Tibial artery (tissue), 4 donors: ENCODE results near the gene PLSCR3.

Experiments used
- DNase-seq, 2 donors: peaks; one replicate each; pipeline ENCODE4 v3.0.0-alpha.2; 2019
- H3K27ac ChIP-seq, 2 donors: fragments of 200-600 bp; sonication (generic) in 1 of 2; 1 replicate in 1 of 2; 2 replicates in 1 of 2; pipeline ENCODE4 v1.5.1; 2018 to 2019; ENCODE audit warnings: mild to moderate bottlenecking in 1 of 2
- H3K27me3 ChIP-seq, 2 donors: fragments of 200-600 bp; sonication (generic) in 1 of 2; one replicate each; pipeline versions ENCODE4 v1.5.1 to v1.6.0; 2016 to 2019
- H3K36me3 ChIP-seq, 3 donors: fragments of 200-600 bp; sonication (generic) in 2 of 3; one replicate each; pipeline ENCODE4 v1.5.1; 2016 to 2019; ENCODE audit warnings: mild to moderate bottlenecking in 2 of 3
- H3K4me1 ChIP-seq, 4 donors: fragments of 200-600 bp; sonication (generic) in 2 of 4; 1 replicate in 3 of 4; 2 replicates in 1 of 4; pipeline ENCODE4 v1.5.1; 2016 to 2019
- H3K4me3 ChIP-seq, 2 donors: fragments of 200-600 bp; sonication (generic) in 1 of 2; 1 replicate in 1 of 2; 2 replicates in 1 of 2; pipeline ENCODE4 v1.5.1; 2018 to 2019; ENCODE audit warnings: mild to moderate bottlenecking in 2 of 2
- H3K9me3 ChIP-seq, 3 donors: fragments of 200-600 bp; sonication (generic) in 1 of 3; one replicate each; pipeline ENCODE4 v1.5.1; 2016 to 2019
- CTCF ChIP-seq, 2 experiments: fragments of 200-600 bp in 1 of 2; fragments of 450-650 bp in 1 of 2; IDR thresholded peaks; one replicate each; pipeline ENCODE4 v1.5.1; 2017 to 2019; ENCODE audit warnings: antibody characterized with exemption in 2 of 2, mild to moderate bottlenecking in 1 of 2, moderate library complexity in 1 of 2
- intact Hi-C: fragments of 100-400 bp; cut with DNase I; formaldehyde crosslinking; loops from one replicate; pipeline ENCODE4 v1.15.0; 2023; ENCODE audit warnings: low total_unique reads

Gene PLSCR3

GRCh38 chr17:7429722-7430121 lies 35.4 kb upstream of the PLSCR3 start:
- H3K36me3 ChIP-seq = no peaks in the 10 kb centered on the region
- no peaks in the 10 kb centered on the region for H3K9me3 ChIP-seq
- H3K4me3 ChIP-seq = no peak overlapping the region
- DNase-seq = no peak
- TF ChIP-seq CTCF (IDR thresholded peaks at IDR 0.05) = no peak
- peaks cover 0 to 1% (median under 1%) of the 10 kb centered on the region in 4 donors for H3K4me1 ChIP-seq
- H3K27me3 ChIP-seq = no peaks in the 10 kb centered on the region
- H3K27ac ChIP-seq = no peak overlapping the region
- intact Hi-C loops = no loop called here

- no peaks in the 10 kb centered on the region for H3K27me3 ChIP-seq
- intact Hi-C loops = no loop called here
- no peak for DNase-seq
- TF ChIP-seq CTCF (IDR thresholded peaks at IDR 0.05) = no peak
- no peaks in the 10 kb centered on the region for H3K36me3 ChIP-seq
- no peak within 1 kb of the TSS for H3K27ac ChIP-seq
- no peaks in the 10 kb centered on the region for H3K4me1 ChIP-seq
- no peaks in the 10 kb centered on the region for H3K9me3 ChIP-seq
- no peak within 1 kb of the TSS for H3K4me3 ChIP-seq
Observed at GRCh38 chr17:7428557-7428956, 34.2 kb upstream of the PLSCR3 start, which contains the start of gene SPEM3. SPEM3 (plus strand) TSS chr17:7428857; CDS start chr17:7428903, 46 bp downstream.

GRCh38 chr17:7427549-7427948 lies 33.2 kb upstream of the PLSCR3 start:
- DNase-seq = no peak
- TF ChIP-seq CTCF (IDR thresholded peaks at IDR 0.05) = no peak
- intact Hi-C loops = no loop called here
- Histone ChIP-seq H3K9me3 (no peaks in the 10 kb centered on the region), H3K27ac (no peak overlapping the region), H3K36me3 (no peaks in the 10 kb centered on the region), H3K27me3 (no peaks in the 10 kb centered on the region), H3K4me3 (no peak overlapping the region), H3K4me1 (no peaks in the 10 kb centered on the region)

- Histone ChIP-seq H3K4me1 (no peaks in the 10 kb centered on the region), H3K9me3 (no peaks in the 10 kb centered on the region), H3K27me3 (no peaks in the 10 kb centered on the region), H3K36me3 (no peaks in the 10 kb centered on the region), H3K27ac (no peak overlapping the region), H3K4me3 (no peak overlapping the region)
- intact Hi-C loops = no loop called here
- TF ChIP-seq CTCF (IDR thresholded peaks at IDR 0.05) = no peak
- no peak for DNase-seq
Observed at GRCh38 chr17:7426896-7427489, 32.7 kb upstream of the PLSCR3 start.

- intact Hi-C loops = no loop called here
- H3K27ac ChIP-seq = no peak overlapping the region
- no peaks in the 10 kb centered on the region for H3K36me3 ChIP-seq
- no peak for DNase-seq
- no peak overlapping the region for H3K4me3 ChIP-seq
- no peaks in the 10 kb centered on the region for H3K9me3 ChIP-seq
- no peaks in the 10 kb centered on the region for H3K4me1 ChIP-seq
- H3K27me3 ChIP-seq = no peaks in the 10 kb centered on the region
- TF ChIP-seq CTCF (IDR thresholded peaks at IDR 0.05) = no peak
Observed at GRCh38 chr17:7426203-7426863, 32.0 kb upstream of the PLSCR3 start.
